SU-DHL-6 (cell line): ENCODE data around the gene L3MBTL4.

Experiments used
- H2AFZ ChIP-seq: fragments of 200-600 bp; sonication (generic); 2 replicates; pipeline ENCODE4 v1.6.1; 2014; ENCODE audit warnings: low read depth, mild to moderate bottlenecking, moderate library complexity, mixed read lengths, antibody characterized with exemption, low read length; ENCODE audit not compliant: severe bottlenecking
- H3F3A ChIP-seq: fragments of 200-600 bp; shearing (Covaris generic); 2 replicates; pipeline ENCODE4 v1.6.0; 2016; ENCODE audit warnings: antibody characterized with exemption, mild to moderate bottlenecking; ENCODE audit not compliant: insufficient read depth
- H3K27ac ChIP-seq: fragments of 200-600 bp; sonication (generic); 2 replicates; pipeline ENCODE4 v1.5.1; 2016; ENCODE audit warnings: low read depth, mild to moderate bottlenecking, low read length, moderate library complexity, mixed read lengths
- H3K27me3 ChIP-seq: fragments of 200-600 bp; sonication (generic), shearing (Covaris generic); 2 replicates; pipeline ENCODE4 v1.6.0; 2014; ENCODE audit warnings: mild to moderate bottlenecking, low read length
- H3K36me3 ChIP-seq: fragments of 200-600 bp; sonication (generic); 2 replicates; pipeline ENCODE4 v1.6.1; 2014; ENCODE audit warnings: mild to moderate bottlenecking, low read length, mixed read lengths
- H3K4me2 ChIP-seq: fragments of 300-600, 200-600 bp; shearing (Covaris generic), sonication (generic); 2 replicates; pipeline ENCODE4 v1.6.0; 2014; ENCODE audit warnings: low read length, low read depth, mild to moderate bottlenecking; ENCODE audit not compliant: poor library complexity, severe bottlenecking
- H3K4me3 ChIP-seq: fragments of 200-600 bp; sonication (generic); 2 replicates; pipeline ENCODE4 v1.5.1; 2014; ENCODE audit warnings: antibody characterized with exemption, low read length, mild to moderate bottlenecking, mixed read lengths; ENCODE audit not compliant: insufficient read depth, poor library complexity, severe bottlenecking
- H3K79me2 ChIP-seq: fragments of 200-600 bp; sonication (generic); 2 replicates; pipeline ENCODE4 v1.6.1; 2014; ENCODE audit warnings: mild to moderate bottlenecking, low read length, moderate library complexity; ENCODE audit not compliant: insufficient read depth
- H3K9ac ChIP-seq: fragments of 200-600 bp; sonication (generic); 2 replicates; pipeline ENCODE4 v1.7.0; 2014; ENCODE audit warnings: mild to moderate bottlenecking, low read length
- H3K9me2 ChIP-seq: fragments of 200-600 bp; sonication (generic); replicated peaks from 2 replicates; pipeline ENCODE4 v1.6.1; 2014; ENCODE audit warnings: low read length; ENCODE audit not compliant: insufficient read depth
- H3K9me3 ChIP-seq: fragments of 200-600 bp; sonication (generic); 2 replicates; pipeline ENCODE4 v1.6.1; 2014; ENCODE audit warnings: low read length, mixed read lengths; ENCODE audit not compliant: insufficient read depth
- H4K20me1 ChIP-seq: fragments of 200-600 bp; sonication (generic); 2 replicates; pipeline ENCODE4 v1.6.1; 2014; ENCODE audit warnings: low read depth, mild to moderate bottlenecking, antibody characterized with exemption, low read length, moderate library complexity, mixed read lengths
- EZH2phosphoT487 ChIP-seq: fragments of 200-600 bp; sonication (generic), shearing (Covaris generic); conservative IDR thresholded peaks from 2 replicates; pipeline ENCODE4 v1.6.1; 2018; ENCODE audit warnings: mild to moderate bottlenecking, antibody characterized with exemption, low read length, moderate library complexity, mixed read lengths
- TF ChIP-seq, protein P1 (sequence below): fragments of 200-600 bp; sonication (generic); IDR thresholded peaks from one replicate; pipeline ENCODE4 v1.5.1; 2017; ENCODE audit warnings: antibody characterized with exemption, mild to moderate bottlenecking, low read length, moderate library complexity; ENCODE audit not compliant: insufficient read depth, poor library complexity, severe bottlenecking

The L3MBTL4 gene

DNA sequence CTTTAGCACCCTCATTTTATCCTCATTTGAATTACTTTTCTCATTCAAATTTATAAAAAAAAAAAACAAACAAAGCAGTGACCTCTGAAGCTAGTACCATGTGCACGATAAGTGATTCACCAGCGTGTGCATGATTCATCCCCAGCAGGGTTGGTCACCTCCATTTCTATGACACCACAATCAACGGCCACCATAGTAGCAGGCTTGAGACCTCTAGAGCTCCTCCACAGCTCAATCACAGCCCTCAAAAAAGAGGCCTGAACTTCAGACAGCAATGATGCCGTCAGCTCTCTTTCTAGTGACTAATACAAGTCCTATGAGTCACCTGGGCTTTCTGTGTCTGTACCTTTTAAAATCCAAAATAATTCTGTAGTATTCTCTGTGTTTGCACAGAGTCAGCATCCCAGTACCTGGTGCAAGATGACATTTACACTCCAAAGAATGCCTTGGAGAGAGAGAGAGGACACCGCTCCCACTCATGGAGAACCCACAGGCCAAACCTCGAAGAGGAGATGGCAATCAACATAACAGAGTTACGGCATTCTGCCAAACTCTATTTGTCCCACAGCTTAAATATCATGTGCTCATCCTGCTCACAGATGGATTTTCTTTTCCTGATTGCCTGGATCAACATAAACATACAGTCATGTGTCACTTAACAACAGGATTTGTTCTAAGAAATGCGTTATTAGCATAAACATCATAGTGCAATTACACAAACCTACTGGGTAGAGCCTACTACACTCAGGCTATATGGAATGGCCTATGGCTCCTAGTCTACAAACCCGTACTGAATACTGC, 58.7 kb downstream of the L3MBTL4 start:
- no peaks in the 10 kb centered on the region for H3K27me3 ChIP-seq
- no peaks in the 10 kb centered on the region for H3F3A ChIP-seq
- H3K27ac ChIP-seq: no peak overlapping the region
- no peaks in the 10 kb centered on the region for H4K20me1 ChIP-seq
- H3K9me2 ChIP-seq: no peaks in the 10 kb centered on the region
- H3K4me2 ChIP-seq: no peak overlapping the region
- H3K36me3 ChIP-seq: no peaks in the 10 kb centered on the region
- no peak overlapping the region for H3K9ac ChIP-seq
- TF ChIP-seq EZH2phosphoT487: no peak
- TF ChIP-seq, protein P1, sequence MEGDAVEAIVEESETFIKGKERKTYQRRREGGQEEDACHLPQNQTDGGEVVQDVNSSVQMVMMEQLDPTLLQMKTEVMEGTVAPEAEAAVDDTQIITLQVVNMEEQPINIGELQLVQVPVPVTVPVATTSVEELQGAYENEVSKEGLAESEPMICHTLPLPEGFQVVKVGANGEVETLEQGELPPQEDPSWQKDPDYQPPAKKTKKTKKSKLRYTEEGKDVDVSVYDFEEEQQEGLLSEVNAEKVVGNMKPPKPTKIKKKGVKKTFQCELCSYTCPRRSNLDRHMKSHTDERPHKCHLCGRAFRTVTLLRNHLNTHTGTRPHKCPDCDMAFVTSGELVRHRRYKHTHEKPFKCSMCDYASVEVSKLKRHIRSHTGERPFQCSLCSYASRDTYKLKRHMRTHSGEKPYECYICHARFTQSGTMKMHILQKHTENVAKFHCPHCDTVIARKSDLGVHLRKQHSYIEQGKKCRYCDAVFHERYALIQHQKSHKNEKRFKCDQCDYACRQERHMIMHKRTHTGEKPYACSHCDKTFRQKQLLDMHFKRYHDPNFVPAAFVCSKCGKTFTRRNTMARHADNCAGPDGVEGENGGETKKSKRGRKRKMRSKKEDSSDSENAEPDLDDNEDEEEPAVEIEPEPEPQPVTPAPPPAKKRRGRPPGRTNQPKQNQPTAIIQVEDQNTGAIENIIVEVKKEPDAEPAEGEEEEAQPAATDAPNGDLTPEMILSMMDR: no peak
- no peak overlapping the region for H3K4me3 ChIP-seq
- H3K9me3 ChIP-seq: no peaks in the 10 kb centered on the region
- H2AFZ ChIP-seq: no peak overlapping the region
- no peaks in the 10 kb centered on the region for H3K79me2 ChIP-seq

DNA sequence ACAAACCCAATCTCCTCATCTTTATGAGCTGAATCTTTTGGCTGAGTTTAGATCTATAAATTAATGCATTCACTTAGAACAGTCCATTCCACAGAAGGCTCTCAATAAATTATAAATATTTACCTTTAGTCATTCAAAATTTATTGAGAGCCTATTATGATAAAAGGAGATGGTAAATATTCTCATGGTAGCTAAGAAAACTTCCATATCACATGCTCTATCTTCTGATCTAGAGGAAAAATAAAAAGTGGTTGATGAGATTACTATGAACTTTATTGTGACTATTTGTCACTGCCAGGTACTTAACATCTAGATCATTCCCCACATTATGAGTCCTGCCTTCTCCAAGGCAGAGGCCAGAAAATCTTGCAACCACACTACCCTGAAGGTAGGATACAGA, 62.4 kb downstream of the L3MBTL4 start:
- H3K36me3 ChIP-seq: no peaks in the 10 kb centered on the region
- H3K9me2 ChIP-seq: no peaks in the 10 kb centered on the region
- no peak overlapping the region for H3K4me2 ChIP-seq
- no peak overlapping the region for H3K27ac ChIP-seq
- TF ChIP-seq, protein P1: no peak
- TF ChIP-seq EZH2phosphoT487: no peak
- H3K79me2 ChIP-seq: no peaks in the 10 kb centered on the region
- no peak overlapping the region for H2AFZ ChIP-seq
- no peak overlapping the region for H3K9ac ChIP-seq
- H3K4me3 ChIP-seq: no peak overlapping the region
- no peaks in the 10 kb centered on the region for H3K9me3 ChIP-seq
- H3F3A ChIP-seq: no peaks in the 10 kb centered on the region
- H4K20me1 ChIP-seq: no peaks in the 10 kb centered on the region
- no peaks in the 10 kb centered on the region for H3K27me3 ChIP-seq

DNA sequence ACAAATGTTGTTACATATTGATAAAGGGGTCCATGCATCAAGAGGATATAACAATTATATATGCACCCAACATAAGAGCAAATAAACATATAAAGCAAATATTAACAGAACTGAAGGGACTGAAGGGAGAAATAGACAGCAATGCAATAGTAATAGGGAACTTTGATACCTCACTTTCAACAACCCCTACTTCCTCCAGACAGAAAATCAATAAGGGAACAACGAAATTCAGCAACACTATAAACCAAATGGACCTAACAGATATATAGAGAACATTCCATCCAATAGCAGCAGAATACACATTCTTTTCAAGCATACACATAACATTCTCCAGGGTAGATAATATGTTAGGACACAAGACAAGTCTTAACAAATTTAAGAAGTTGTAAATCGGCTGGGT, 71.7 kb downstream of the L3MBTL4 start:
- Histone ChIP-seq H4K20me1 (no peaks in the 10 kb centered on the region), H3K9ac (no peak overlapping the region), H3K9me2 (no peaks in the 10 kb centered on the region), H3K27me3 (no peaks in the 10 kb centered on the region), H3K79me2 (no peaks in the 10 kb centered on the region), H3K9me3 (no peaks in the 10 kb centered on the region), H3F3A (no peaks in the 10 kb centered on the region), H3K4me2 (no peak overlapping the region), H3K36me3 (no peaks in the 10 kb centered on the region), H2AFZ (no peak overlapping the region), H3K4me3 (no peak overlapping the region), H3K27ac (no peak overlapping the region)
- TF ChIP-seq EZH2phosphoT487: no peak

DNA sequence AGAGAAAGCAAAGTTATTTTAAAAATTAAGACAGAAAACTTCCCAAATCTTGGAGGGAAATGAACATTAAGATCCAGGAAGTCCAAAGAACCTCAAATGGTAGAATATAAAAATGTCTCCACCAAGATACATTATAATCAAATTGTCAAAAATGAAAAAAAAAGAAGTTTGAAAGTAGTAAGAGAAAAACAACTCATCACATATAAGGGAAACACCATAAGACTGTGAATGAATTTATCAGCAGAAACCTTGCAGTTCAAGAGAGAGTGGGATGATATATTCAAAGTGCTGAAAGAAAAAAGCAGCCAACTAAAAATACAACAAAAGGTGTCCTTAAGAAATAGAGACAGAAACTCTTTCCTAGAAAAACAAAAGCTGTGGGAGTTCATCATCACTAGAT, 73.0 kb downstream of the L3MBTL4 start:
- Histone ChIP-seq H3K4me2 (no peak overlapping the region), H3K36me3 (no peaks in the 10 kb centered on the region), H3K9ac (no peak overlapping the region), H3K9me3 (no peaks in the 10 kb centered on the region), H3K27me3 (no peaks in the 10 kb centered on the region), H2AFZ (no peak overlapping the region), H3K9me2 (no peaks in the 10 kb centered on the region), H3K79me2 (no peaks in the 10 kb centered on the region), H3K27ac (no peak overlapping the region), H3K4me3 (no peak overlapping the region), H4K20me1 (no peaks in the 10 kb centered on the region), H3F3A (no peaks in the 10 kb centered on the region)
- TF ChIP-seq, protein P1: no peak
- TF ChIP-seq EZH2phosphoT487: no peak
